GM21390 (cell line): ENCODE data around the gene RPL41.

ENCODE experiments used
- ATAC-seq: cut with Tn5 transposase; IDR thresholded peaks from one replicate; pipeline ENCODE4 v1.9.1; 2021; ENCODE audit not compliant: unreplicated experiment

The RPL41 gene

GRCh38 chr12:56127485-56127887 lies 11.1 kb downstream of the RPL41 start:
- no peak for ATAC-seq

GRCh38 chr12:56127888-56128669 lies 11.6 kb downstream of the RPL41 start, which contains the start of gene ESYT1:
Gene ESYT1, plus strand, starts transcription at chr12:56128267. Its CDS starts 53 bp downstream, at chr12:56128320.
- ATAC-seq, result peak; percentile 89

- ATAC-seq, result no peak
These were observed 12.3 kb downstream of the RPL41 start for GRCh38 chr12:56128670-56129205.

DNA sequence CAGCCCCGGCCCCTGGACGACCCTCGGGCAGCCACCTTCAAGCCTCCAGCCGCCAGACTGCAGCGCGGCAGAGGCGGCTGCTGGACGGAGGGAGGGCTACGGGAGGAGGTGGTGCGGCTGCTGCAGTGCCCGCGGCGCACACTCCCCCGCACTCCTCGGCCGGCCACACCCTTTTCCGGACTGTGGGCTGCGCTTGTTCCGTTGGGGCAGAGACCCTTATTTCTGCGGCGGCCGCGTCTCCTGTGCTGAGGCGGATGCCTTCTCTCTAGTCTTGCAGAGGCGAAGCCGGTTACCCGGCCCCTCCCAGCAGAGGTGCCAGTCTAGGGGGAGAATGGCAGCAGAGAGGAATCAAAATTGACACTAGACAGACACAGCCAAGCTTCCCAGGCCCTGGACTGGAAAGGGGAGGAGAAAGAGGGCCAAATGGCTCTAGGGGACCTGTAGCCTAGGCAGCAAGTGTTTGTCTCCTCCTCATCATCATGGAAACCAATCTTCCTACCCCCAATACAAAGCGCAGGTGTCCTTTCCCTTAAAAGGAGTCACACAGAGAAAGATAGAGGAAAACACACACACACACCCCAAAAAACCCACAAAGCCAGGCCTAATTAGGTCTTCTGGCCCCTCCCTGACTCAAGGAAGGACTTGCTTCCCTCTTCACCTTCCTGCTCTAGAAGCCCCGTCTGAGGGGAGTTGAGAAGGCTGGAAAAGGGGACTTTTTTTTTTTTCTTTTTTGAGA lies 12.9 kb downstream of the RPL41 start:
- ATAC-seq, result peak; percentile 31

DNA sequence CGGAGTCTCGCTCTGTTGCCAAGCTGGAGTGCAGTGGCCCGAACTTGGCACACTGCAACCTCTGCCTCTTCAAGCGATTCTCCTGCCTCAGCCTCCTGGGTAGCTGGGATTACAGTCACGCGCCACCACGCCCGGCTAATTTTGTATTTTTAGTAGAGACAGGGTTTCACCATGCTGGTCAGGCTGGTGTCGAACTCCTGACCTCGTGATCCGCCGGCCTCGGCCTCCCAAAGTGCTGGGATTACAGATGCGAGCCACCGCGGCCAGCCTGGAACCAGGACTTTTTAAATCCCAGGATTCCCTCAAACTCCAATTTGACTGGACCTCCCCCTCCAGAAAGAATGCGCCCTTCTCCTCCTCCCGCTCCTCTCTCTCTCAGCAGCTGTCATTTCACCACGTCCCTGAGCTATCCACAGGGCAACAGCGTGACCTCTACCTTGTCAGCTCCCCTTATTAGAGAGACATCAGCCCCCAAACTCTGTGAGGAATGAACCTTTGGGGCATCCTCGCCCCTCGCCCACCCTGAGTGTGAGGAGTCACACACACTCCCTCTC lies 13.6 kb downstream of the RPL41 start:
- ATAC-seq, result no peak

DNA sequence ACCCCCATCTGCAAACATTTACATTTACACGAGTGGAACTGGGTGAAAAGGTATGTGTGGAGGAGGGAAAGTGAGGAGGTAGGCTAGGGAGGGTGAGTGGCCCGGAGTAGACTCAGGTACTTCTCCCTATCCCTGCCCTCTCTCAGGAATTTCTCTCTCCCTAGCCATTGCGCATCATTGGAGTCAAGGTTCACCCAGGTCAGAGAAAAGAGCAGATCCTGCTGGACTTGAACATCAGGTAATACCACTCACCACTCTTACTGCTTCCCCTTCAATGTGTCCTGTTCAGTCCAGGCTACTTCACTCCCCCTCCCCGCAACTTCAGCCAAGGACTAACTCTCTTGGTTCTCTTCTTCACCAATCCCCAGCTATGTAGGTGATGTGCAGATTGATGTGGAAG lies 14.4 kb downstream of the RPL41 start:
- no peak for ATAC-seq

DNA sequence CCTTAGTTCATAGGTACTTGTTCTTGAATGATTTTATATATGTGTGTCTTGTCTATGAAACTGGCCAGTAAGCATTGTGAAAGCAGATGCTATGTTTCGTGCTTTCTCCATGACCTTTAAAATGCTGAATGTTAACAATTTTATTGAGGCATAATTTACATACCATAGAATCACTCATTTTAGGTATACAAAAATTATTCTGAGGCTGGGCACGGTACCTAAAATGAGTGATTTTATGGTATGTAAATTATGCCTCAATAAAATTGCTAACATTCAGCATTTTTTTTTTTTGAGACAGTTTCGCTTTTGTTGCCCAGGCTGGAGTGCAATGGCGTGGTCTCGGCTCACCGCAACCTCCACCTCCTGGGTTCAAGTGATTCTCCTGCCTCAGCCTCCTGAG lies 18.5 kb downstream of the RPL41 start:
- ATAC-seq, result no peak

DNA sequence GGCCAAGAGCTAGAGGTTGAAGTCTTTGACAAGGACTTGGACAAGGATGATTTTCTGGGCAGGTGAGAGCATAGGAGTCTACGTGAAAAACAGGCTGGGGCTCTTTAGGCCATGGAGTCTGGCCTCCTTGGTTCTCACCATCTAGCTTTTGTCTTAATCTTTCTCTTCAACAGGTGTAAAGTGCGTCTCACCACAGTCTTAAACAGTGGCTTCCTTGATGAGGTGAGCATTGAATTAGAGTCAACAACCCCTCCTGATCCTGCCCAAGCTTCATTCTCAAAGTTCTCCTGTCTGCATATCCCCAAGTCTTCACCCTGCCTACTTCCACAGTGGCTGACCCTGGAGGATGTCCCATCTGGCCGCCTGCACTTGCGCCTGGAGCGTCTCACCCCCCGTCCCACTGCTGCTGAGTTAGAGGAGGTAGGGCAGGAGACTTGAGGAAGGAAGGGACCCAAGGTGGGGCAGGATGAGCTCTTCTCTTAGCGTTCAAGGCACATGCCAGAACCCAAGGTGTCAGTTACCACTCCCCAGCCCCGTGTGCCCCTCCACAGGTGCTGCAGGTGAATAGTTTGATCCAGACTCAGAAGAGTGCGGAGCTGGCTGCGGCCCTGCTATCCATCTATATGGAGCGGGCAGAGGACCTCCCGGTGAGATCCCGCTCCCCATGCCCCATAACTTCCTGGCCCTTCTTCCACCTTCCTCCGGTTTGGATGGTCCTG lies 21.6 kb downstream of the RPL41 start:
- ATAC-seq, result no peak

- ATAC-seq, result no peak
These were observed 25.7 kb downstream of the RPL41 start for GRCh38 chr12:56141946-56142784.

DNA sequence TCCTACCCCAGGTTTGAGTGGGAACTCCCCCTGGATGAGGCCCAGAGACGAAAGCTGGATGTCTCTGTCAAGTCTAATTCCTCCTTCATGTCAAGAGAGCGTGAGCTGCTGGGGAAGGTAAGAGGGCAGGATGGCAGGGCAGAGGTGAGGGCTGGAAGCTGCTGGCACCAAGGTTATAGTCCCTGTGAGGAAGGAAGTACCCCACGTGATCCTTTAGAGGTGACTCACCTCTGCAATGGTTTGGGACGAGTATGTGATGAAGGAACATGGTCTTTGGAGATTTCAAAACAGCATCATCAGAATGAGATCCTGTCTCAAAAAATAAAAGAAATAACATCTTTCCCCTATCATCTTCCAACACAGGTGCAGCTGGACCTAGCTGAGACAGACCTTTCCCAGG lies 26.8 kb downstream of the RPL41 start:
- no peak for ATAC-seq

DNA sequence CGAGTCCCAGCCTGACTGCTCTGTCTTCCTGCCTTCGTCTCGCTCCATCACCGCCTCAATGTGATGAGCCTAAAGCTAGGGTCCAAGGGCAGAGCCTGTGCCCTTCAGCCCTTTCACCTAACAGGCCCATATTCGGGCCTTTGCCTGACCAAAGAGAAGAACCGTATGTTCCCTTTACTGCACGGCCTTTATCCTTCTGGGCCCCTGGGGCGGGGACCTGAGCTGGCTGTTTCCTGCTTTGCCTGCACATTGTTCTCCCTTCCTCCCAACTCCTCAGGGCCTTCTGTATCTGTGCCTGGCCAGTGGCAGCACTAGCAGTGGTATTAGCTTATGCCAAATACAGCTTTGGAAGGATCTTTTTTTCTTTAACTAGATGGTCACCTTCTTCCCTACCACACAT lies 27.4 kb downstream of the RPL41 start:
- ATAC-seq, result no peak

GRCh38 chr12:56145217-56145616 lies 28.8 kb downstream of the RPL41 start:
- ATAC-seq, result no peak

DNA sequence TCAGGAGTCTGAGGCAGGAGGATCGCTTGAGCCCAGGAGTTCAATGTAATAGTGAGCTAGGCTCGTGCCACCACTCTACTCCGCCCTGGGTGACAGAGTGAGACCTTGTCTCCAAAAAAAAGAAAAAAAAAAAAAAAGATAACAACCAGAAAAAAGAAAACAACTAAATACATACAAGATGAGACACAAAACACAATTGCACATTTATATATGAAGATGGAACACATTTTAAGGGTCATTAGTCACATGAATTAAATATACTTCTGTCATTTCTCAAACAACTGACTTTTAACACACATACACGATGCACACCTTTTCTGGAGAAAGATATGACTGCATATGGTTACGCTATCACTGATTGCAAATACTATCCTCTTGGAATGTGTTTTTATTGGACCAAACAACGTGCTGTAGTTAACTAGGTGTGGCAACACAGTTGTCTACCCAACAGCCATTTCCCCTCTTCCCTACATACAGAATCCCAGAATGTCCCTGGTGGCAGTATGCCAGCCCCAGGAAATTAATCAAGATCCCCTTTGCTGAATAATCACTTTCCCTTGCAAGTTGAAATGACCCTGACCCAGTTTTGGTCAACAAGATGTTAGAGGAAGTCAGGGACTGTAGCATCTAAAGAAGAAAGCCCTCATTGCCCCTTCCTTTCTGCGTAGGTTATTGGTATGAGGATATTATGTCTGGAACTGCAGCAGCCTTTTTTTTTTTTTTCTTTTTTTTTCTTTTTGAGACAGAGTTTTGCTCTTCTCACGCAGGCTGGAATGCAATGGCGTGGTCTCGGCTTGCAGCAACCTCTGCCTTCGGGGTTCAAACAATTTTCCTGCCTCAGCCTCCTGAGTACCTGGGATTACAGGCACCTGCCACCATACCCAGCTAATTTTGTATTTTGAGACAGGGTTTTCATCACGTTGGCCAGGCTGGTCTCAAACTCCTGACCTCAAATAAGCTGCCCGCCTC lies 30.3 kb downstream of the RPL41 start:
- ATAC-seq, result no peak

- ATAC-seq, result no peak
These were observed 34.1 kb downstream of the RPL41 start for GRCh38 chr12:56150563-56150962.

- peak; percentile 51 for ATAC-seq
These were observed 35.3 kb downstream of the RPL41 start for GRCh38 chr12:56151672-56152131.

DNA sequence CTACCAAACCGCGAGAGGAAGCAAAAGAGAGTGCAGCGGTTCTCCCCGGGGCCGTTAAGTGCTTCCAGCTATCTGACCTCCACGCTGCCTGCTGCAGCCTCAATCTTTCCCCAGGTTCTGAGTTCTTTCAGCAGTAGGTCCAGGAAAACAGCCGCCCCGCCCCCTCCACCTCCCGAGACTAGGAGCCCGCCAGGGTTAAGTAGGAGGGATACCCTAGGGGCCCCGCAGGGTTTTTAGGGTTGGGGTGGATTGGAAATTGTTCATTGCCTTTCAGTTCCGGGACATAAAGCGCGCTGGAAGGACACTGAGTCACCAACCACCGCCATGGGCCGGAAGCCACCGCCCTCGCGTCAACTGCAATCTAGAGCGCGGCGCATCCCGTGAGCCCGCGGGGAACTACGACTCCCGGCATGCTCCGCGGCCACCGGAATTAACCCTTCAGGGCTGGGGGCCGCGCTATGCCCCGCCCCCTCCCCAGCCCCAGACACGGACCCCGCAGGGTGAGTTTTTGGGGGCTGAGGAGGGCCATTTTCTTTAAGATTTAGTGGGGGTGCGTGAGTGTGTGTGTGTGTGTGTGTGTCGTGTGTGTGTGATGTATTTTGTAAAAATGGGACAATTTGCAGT lies 35.8 kb downstream of the RPL41 start, which contains the start of gene MYL6B:
MYL6B (plus strand) TSS at position 456 of the 624 bp plus-strand sequence. CDS start 1,332 bp downstream, outside the sequence.
- ATAC-seq, result peak; percentile 76

DNA sequence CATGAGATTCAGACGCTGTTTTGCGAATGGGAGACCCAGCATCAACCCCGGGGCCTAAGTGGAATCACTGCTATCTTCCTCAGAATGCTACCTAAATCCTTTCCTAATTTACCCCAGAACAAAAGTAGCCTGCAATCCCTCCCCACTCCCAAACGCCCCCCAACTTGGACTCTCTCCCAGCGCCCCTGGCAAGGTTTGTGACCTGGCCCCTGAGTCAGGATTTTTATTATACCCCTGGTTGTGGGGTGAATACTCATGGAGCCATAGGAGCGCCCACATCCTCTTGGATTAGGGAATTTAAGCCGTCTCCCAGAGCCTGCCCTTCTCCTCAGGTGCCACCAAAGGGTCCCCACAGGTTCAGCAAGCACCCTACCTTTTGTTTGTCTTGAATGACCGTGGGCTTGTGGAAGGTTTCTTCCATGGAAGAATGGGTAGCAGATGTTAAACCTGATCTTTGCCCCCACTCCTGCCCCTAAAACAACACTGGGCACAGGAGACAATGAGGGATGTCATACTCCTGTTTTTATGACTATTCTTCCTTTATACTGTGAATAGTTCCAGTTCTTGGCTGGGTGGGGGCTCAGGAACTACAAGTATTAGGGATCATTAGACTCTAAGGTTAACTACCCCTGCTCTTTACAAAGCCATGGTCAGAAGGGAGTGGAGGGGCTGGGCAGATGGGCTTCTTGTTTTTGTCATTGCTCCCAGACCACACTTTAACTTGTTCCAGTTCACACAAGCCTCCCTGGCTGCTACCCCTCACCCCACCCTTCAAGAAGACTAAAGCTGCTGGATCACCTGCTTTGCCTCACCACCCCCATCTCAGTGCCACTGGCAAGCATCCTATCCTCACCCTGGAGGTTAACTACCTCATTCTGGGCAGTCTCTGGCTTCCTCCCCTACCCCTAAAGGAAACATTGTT lies 36.6 kb downstream of the RPL41 start:
- no peak for ATAC-seq
